ENCODE results near the gene TYR.
"Not testable (repeated sequence)": the region's sequence is repeated elsewhere in the genome, so short reads cannot be mapped to it uniquely, and the experiment has no call there.

TYR gene

GRCh38 chr11:89177691-89178231 lies at the start of gene TYR:
TSS of gene TYR (plus strand) at chr11:89177875. CDS start at chr11:89177954, 79 bp downstream.
- in situ Hi-C loops (cut with MboI; ENCODE audit: low sequenced_read_pairs) = no loop called here

- in situ Hi-C loops (cut with MboI; ENCODE audit: low sequenced_read_pairs) = no loop called here
Measured at GRCh38 chr11:89136606-89137005, 41.1 kb upstream of the TYR start.

DNA sequence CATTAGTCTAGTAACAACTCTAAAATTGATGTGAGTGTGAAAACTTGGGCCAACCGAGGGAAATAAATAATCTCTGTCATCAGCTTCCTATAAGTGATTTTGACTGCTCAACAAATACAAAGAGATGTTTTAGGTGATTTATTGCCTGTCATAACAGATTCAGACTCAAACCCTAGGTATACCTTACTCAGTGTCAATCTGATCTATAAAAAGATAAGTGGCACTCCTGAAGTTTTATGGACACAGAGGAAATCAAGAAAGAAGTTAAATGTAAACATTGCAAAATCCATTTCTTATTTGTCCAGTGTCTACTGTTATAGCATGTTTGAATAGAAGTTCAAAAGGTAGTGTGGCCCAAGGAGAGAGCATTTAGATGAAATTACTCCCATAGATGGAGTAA lies 30.4 kb upstream of the TYR start:
- in situ Hi-C loops (cut with MboI; ENCODE audit: low sequenced_read_pairs) = no loop called here

DNA sequence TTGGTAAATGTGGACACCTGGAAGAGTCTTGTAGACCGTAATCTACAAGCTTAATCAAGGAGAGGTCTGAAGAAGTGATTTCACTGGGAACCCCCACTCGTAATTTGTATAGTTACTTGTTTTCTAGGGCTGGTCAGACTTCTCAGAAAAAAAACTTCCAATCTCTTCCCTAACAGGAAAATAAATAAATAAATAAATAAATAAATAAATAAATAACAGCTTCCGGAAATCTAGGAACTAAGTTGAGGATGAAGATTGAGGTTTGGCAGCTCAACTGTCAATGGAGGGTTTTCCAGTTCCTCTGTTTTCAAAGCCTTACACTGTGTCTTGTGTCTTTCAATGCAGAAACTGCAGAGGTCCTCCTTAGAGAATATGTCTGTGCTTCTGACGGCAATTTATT lies 17.7 kb upstream of the TYR start:
- in situ Hi-C loops (cut with MboI; ENCODE audit: low sequenced_read_pairs) = no loop called here

DNA sequence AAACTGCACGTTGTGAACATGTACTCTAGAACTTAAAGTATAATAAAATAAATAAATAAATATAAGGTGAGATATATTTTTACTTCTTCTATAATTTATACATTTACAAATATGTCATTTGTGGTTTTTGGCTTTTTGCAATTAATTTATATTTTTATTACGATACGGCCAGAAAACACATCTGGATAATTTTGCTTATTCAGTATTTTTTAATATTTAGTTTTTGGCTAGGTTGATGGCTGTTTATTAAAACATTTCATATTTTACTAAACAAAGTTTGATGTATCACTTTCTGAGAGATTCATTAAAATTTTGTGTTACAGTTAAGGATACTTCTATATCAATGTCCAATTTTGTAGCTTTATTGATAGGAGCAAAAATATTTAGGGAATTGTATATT lies 15.7 kb upstream of the TYR start:
- in situ Hi-C loops (cut with MboI; ENCODE audit: low sequenced_read_pairs) = no loop called here

GRCh38 chr11:89163686-89164085 lies 14.0 kb upstream of the TYR start:
- in situ Hi-C loops (cut with MboI; ENCODE audit: low sequenced_read_pairs) = no loop called here

DNA sequence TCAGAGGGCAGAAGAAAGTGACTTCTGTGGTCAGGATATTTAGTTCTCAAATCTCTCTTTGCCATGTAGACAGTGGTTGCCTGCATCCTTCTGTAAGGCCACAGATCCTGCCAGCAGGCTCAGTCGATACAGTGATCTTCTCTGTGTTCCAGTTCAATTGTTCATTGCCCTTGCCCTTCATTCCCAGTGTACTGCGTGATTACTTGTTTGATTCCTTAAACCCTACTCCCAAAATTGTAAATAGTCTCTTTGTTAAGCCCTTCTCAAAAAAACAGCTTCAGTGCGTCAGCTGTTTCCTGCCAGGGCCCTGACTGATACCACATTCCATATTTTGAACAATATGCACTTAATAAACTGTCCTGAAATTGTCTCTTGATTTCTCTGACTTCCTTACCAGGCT lies 9.3 kb upstream of the TYR start:
- in situ Hi-C loops (cut with MboI; ENCODE audit: low sequenced_read_pairs) = no loop called here

DNA sequence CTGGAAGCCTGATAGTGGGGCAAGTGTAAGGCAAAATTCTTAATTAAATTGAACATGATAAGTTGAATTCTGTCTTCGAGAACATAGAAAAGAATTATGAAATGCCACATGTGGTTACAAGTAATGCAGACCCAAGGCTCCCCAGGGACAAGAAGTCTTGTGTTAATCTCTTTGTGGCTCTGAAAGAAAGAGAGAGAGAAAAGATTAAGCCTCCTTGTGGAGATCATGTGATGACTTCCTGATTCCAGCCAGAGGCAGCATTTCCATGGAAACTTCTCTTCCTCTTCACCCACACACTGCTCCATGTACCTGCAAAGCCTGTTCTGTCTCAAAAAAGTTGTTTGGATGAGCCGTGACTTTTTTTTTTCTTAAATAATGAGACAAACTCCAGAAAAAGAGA lies 1.9 kb upstream of the TYR start:
- in situ Hi-C loops (cut with MboI; ENCODE audit: low sequenced_read_pairs) = no loop called here

DNA sequence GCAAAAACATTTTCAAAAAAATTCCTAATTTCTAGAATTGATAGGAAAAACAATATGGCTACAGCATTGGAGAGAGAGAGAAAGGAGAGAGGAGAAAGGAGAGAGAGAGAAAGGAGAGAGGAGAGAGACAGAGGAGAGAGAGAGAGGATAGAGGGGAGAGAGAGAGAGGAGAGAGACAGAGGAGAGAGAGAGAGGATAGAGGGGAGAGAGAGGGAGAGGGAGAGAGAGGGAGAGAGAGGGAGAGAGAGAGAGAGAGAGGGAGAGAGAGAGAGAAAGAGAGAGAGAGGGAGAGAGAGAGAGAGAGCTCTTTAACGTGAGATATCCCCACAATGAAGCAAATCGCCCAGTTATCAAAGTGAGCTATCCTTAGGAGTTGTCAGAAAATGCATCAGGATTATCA lies 737 bp upstream of the TYR start:
- in situ Hi-C loops (cut with MboI; ENCODE audit: low sequenced_read_pairs) = no loop called here

GRCh38 chr11:89181111-89181510 lies 3.4 kb downstream of the TYR start:
- in situ Hi-C loops (cut with MboI; ENCODE audit: low sequenced_read_pairs) = no loop called here

DNA sequence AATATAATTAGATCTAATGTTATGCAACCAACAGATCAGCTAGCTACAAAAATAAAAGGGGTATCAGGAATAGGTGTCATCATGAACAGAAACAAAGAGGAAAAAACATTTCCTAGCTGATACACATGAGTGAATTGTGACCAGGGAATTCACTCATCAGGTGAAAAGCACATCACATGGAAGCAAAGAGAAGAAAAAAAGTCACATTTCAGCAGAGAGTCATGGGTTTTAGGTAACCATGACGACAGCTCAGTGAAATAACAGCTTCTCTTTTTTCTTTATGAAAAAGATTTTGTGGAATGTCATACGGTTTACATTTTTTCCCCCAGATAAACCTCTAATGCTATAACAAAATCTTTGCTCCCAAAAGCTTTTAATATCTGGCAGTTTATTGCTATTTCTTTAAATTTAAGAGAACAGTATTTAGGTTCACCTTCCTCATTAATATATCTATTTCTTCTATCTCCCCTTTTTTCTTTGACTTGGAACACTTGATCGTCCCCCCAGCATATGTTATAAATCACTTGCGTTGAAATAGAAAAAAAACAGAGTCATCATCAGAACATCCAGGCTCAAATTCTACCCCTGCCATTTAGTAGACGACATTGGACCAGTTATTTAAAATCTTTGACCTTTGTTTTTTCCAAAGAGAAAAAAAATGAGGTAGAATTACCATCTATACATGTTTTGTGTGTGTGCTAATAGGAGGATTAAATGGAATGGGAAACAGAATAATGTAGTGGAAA lies 5.3 kb downstream of the TYR start:
- in situ Hi-C loops (cut with MboI; ENCODE audit: low sequenced_read_pairs) = no loop called here

DNA sequence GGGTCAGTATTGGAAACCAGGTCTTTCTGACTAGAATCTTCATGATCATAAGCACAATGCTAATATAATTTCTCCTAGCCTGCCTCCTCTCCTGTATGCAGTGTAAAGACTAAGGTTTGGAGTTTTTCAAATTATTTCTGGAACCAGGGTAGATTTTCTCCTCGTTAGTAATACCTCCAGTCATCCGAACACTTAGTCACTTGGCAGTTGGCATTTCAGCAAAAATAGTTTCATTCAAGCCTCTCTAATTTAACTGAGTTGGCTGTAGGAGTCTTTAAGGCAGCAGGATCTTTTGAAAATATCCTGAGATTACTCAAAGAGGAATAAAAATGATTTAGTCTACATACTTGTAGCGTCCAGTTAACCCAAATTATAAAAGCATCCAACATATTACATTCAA lies 6.3 kb downstream of the TYR start:
- in situ Hi-C loops (cut with MboI; ENCODE audit: low sequenced_read_pairs) = no loop called here

- in situ Hi-C loops (cut with MboI; ENCODE audit: low sequenced_read_pairs) = no loop called here
Measured at GRCh38 chr11:89189776-89190175, 12.1 kb downstream of the TYR start.

GRCh38 chr11:89201138-89201537 lies 23.5 kb downstream of the TYR start:
- in situ Hi-C loops (cut with MboI; ENCODE audit: low sequenced_read_pairs) = no loop called here

- in situ Hi-C loops (cut with MboI; ENCODE audit: low sequenced_read_pairs) = no loop called here
Measured at GRCh38 chr11:89203814-89204213, 26.1 kb downstream of the TYR start.

DNA sequence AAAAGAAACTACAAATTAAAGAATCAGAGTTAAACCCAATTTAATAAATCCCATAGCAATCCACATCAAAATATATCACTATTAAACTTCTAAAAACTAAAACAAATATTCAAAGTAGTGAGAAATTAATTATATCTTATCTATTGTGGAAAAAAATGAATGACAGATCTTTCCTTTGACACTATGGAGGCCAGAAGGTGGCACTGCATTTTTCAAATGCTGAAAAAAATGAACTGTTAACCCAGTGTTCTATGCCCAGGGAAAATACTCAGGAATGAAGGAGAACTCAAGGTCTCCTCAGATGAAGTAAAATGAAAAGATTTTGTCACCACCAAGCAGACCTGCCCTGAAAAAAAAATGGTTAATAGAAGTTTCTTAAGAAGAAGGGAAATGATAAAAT lies 27.7 kb downstream of the TYR start:
- in situ Hi-C loops (cut with MboI; ENCODE audit: low sequenced_read_pairs) = no loop called here

DNA sequence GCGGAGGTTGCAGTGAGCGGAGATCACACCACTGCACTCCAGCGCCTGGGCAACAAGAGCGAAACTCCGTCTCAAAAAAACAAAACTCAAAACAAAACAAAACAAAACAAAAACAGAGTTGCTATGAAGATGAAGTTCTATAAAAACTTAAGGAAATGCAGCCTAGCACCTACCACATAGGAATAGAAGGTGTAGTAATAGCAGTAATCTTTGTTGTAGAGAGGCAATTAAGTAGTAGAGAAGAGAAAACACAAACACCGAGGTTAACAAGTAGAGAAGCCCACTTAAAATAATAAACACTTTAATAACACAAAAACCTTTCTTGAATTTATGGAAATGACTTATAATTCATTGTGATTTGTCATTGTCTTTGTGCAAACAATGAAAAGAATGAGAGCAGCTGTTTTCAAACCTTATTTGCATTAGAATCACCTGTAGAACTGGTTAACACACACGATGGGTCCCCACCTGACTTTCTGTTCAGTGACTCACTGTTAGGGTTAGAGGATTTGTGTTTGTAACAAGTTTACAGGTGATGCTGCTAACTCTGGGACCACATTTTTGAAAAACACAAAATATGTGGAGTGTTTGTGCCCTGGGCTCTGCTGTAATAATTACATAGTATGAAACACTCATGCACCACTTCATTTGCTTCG lies 43.1 kb downstream of the TYR start:
- in situ Hi-C loops (cut with MboI; ENCODE audit: low sequenced_read_pairs) = no loop called here

- in situ Hi-C loops (cut with MboI; ENCODE audit: low sequenced_read_pairs) = no loop called here
Measured at GRCh38 chr11:89235083-89235482, 57.4 kb downstream of the TYR start.

DNA sequence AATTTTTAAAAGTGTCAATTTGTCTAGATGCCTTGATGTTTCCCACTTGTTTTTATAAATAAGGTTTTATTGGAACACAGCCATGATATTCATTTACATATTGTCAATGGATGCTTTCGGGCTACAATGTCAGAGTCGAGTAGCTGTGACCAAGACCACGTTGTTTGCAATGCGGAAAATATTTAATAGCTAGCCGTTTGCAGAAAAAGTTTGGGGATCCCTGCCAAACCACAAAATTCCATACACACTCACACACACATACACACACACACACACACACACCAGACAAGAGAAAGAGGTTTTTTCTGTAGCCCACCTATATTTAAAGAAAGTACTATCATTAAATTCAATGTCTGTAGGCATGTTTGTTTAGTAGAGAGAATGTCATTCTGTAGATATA lies 58.3 kb downstream of the TYR start:
- in situ Hi-C loops (cut with MboI; ENCODE audit: low sequenced_read_pairs) = no loop called here

GRCh38 chr11:89247007-89247406 lies 69.3 kb downstream of the TYR start:
- in situ Hi-C loops (cut with MboI; ENCODE audit: low sequenced_read_pairs) = not testable (repeated sequence)

GRCh38 chr11:89249196-89249595 lies 71.5 kb downstream of the TYR start:
- in situ Hi-C loops (cut with MboI; ENCODE audit: low sequenced_read_pairs) = no loop called here

- in situ Hi-C loops (cut with MboI; ENCODE audit: low sequenced_read_pairs) = not testable (repeated sequence)
Measured at GRCh38 chr11:89261483-89261882, 83.8 kb downstream of the TYR start.
